Measurements from ENCODE around the gene HSF2BP.
"Not testable (repeated sequence)": the region's sequence is repeated elsewhere in the genome, so short reads cannot be mapped to it uniquely, and the experiment has no call there.

DNA sequence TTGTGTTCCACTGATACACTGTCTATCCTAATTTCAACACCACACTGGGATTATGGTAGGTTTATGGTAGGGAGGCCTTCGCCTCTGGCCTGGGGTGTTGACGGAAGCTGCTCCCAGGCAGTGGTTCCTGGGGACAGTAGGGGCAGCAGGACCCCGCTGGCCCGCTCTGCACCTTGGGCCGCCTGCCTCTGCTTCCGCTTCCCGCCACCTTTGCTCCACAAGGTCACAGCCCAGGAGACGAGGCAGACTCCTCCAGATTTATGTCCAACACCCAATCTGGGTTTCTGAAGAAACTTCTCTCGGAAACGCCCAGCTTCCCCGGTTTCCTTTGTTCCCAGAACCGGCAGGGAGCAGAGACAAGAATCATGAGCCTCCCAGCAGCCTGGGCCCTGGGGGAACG lies 155.4 kb downstream of the HSF2BP start:
- TF ChIP-seq, protein P1, sequence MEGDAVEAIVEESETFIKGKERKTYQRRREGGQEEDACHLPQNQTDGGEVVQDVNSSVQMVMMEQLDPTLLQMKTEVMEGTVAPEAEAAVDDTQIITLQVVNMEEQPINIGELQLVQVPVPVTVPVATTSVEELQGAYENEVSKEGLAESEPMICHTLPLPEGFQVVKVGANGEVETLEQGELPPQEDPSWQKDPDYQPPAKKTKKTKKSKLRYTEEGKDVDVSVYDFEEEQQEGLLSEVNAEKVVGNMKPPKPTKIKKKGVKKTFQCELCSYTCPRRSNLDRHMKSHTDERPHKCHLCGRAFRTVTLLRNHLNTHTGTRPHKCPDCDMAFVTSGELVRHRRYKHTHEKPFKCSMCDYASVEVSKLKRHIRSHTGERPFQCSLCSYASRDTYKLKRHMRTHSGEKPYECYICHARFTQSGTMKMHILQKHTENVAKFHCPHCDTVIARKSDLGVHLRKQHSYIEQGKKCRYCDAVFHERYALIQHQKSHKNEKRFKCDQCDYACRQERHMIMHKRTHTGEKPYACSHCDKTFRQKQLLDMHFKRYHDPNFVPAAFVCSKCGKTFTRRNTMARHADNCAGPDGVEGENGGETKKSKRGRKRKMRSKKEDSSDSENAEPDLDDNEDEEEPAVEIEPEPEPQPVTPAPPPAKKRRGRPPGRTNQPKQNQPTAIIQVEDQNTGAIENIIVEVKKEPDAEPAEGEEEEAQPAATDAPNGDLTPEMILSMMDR (IDR thresholded peaks at IDR 0.05): not testable (repeated sequence)
- TF ChIP-seq POLR2A, POLR2AphosphoS5 (IDR thresholded peaks at IDR 0.05): not testable (repeated sequence)

All from stomach (tissue), 4 donors.